Measurements from ENCODE around the gene KIAA0825. TPM values are rescaled to one million over a fixed set of nuclear protein-coding genes. Genes with fewer than 3 reads are reported as not detected.

Gene KIAA0825
- total RNA-seq, 1 donor from 2014 or later = 5.0 TPM

DNA sequence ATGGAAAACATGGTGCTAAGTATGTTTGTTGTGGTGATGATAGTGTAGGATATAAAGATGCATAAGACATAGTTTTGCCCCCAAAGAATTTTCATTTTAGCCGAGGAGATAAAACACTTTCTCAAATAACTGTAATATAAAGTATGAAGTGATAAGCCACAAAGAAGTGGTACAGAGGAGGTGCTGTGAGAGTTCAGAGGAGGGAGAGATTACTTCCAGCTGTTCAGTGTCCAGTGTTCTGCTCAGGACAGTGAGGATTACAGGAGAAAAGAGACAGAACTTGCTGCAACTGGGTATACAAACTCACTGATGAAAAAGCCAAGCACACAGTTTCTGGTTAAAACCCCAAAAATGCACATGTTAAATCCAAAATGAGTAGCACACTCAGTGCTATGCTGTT is 309.3 kb downstream of the KIAA0825 start:
- no peaks in the 10 kb centered on the region for H3K4me1 Mint-ChIP-seq (ENCODE audit: unreplicated experiment)
- H3K36me3 Mint-ChIP-seq (ENCODE audit: unreplicated experiment) = no peaks in the 10 kb centered on the region
- TF ChIP-seq CTCF (IDR thresholded peaks at IDR 0.05) = no peak
- H3K4me3 Mint-ChIP-seq (ENCODE audit: unreplicated experiment) = no peak overlapping the region
- no peaks in the 10 kb centered on the region for H3K27me3 Mint-ChIP-seq (ENCODE audit: unreplicated experiment)
- no peak overlapping the region for H3K27ac Mint-ChIP-seq (ENCODE audit: unreplicated experiment)
- no peaks in the 10 kb centered on the region for H3K9me3 Mint-ChIP-seq (ENCODE audit: unreplicated experiment)
- DNase-seq (ENCODE audit: extremely low spot score, unreplicated experiment) = no peak

GRCh38 chr5:94308442-94308841 is 310.0 kb downstream of the KIAA0825 start:
- Mint-ChIP-seq H3K4me3 (ENCODE audit: unreplicated experiment) (no peak overlapping the region), H3K27ac (ENCODE audit: unreplicated experiment) (no peak overlapping the region), H3K9me3 (ENCODE audit: unreplicated experiment) (no peaks in the 10 kb centered on the region), H3K27me3 (ENCODE audit: unreplicated experiment) (no peaks in the 10 kb centered on the region), H3K4me1 (ENCODE audit: unreplicated experiment) (no peaks in the 10 kb centered on the region), H3K36me3 (ENCODE audit: unreplicated experiment) (no peaks in the 10 kb centered on the region)
- DNase-seq (ENCODE audit: extremely low spot score, unreplicated experiment) = no peak
- no peak for TF ChIP-seq CTCF (IDR thresholded peaks at IDR 0.05)

GRCh38 chr5:94304146-94304545 is 314.3 kb downstream of the KIAA0825 start:
- Mint-ChIP-seq H3K27ac (ENCODE audit: unreplicated experiment) (no peak overlapping the region), H3K4me1 (ENCODE audit: unreplicated experiment) (no peaks in the 10 kb centered on the region), H3K36me3 (ENCODE audit: unreplicated experiment) (no peaks in the 10 kb centered on the region), H3K9me3 (ENCODE audit: unreplicated experiment) (no peaks in the 10 kb centered on the region), H3K4me3 (ENCODE audit: unreplicated experiment) (no peak overlapping the region), H3K27me3 (ENCODE audit: unreplicated experiment) (no peaks in the 10 kb centered on the region)
- no peak for TF ChIP-seq CTCF (IDR thresholded peaks at IDR 0.05)
- DNase-seq (ENCODE audit: extremely low spot score, unreplicated experiment) = no peak

DNA sequence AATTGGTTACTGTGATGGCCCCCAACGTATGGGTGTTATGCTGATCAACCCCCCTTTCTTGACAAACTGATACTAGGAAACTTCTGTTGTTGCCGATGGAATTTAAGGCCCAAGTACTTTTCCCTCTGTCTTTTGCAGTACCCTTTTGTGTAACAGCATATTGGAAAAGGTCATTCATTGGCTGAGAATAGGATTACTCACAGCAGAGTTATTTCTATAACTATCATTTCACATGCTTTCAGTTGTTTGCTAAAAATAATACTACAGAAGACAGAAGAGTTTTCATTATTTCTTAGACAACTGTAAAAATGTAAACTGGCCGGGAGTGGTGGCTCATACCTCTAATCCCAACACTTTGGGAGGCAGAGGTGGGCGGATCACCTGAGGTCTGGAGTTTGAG is 329.5 kb downstream of the KIAA0825 start:
- Mint-ChIP-seq H3K36me3 (ENCODE audit: unreplicated experiment) (peaks cover 4% of the 10 kb centered on the region), H3K9me3 (ENCODE audit: unreplicated experiment) (peaks cover 18% of the 10 kb centered on the region), H3K4me1 (ENCODE audit: unreplicated experiment) (peaks cover 5% of the 10 kb centered on the region), H3K27me3 (ENCODE audit: unreplicated experiment) (no peaks in the 10 kb centered on the region), H3K27ac (ENCODE audit: unreplicated experiment) (peak overlapping the region; percentile 25), H3K4me3 (ENCODE audit: unreplicated experiment) (no peak overlapping the region)
- no peak for TF ChIP-seq CTCF (IDR thresholded peaks at IDR 0.05)
- DNase-seq (ENCODE audit: extremely low spot score, unreplicated experiment) = no peak

DNA sequence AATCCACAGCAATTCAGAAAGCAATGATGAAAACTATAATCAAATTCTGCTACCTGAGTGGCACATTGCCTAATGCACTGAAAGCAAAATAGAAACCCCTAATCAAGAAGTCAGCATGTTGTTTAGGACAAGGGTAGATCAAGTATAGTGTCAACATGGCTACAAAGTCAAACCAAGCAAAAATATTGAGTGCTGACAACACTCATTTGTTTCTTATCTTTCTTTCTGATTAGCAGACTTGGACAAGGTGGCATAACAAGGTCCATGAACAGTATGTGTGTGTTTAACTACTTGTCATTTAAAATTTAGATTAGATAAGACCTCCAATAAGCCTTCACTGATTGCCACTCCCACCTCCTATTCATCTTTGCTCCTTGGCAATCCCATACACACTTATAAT is 332.4 kb downstream of the KIAA0825 start:
- Mint-ChIP-seq H3K27ac (ENCODE audit: unreplicated experiment) (no peak overlapping the region), H3K27me3 (ENCODE audit: unreplicated experiment) (no peaks in the 10 kb centered on the region), H3K9me3 (ENCODE audit: unreplicated experiment) (no peaks in the 10 kb centered on the region), H3K4me3 (ENCODE audit: unreplicated experiment) (no peak overlapping the region), H3K36me3 (ENCODE audit: unreplicated experiment) (no peaks in the 10 kb centered on the region), H3K4me1 (ENCODE audit: unreplicated experiment) (peaks cover 5% of the 10 kb centered on the region)
- no peak for TF ChIP-seq CTCF (IDR thresholded peaks at IDR 0.05)
- no peak for DNase-seq (ENCODE audit: extremely low spot score, unreplicated experiment)

All from osteocyte (in vitro differentiated cells).